HUES6 (cell line): ENCODE measurements around the gene PLB1.

ENCODE experiments used
- H3K27ac ChIP-seq: 2 replicates; pipeline ENCODE4 v1.7.0; 2013; ENCODE audit warnings: low read depth, mild to moderate bottlenecking, low read length, inconsistent platforms
- H3K27me3 ChIP-seq: 2 replicates; pipeline ENCODE4 v1.6.1; 2013; ENCODE audit warnings: low read length; ENCODE audit not compliant: control insufficient read depth, insufficient read depth
- H3K36me3 ChIP-seq: 2 replicates; pipeline ENCODE4 v1.6.1; 2013; ENCODE audit warnings: low read length; ENCODE audit not compliant: control insufficient read depth, insufficient read depth
- H3K4me1 ChIP-seq: 2 replicates; pipeline ENCODE4 v1.6.1; 2013; ENCODE audit warnings: low read length; ENCODE audit not compliant: control insufficient read depth, insufficient read depth
- H3K4me3 ChIP-seq: 2 replicates; pipeline ENCODE4 v1.5.1; 2013; ENCODE audit warnings: low read depth, low read length
- H3K9ac ChIP-seq: one replicate; pipeline ENCODE4 v1.6.1; 2013; ENCODE audit warnings: mild to moderate bottlenecking, low read length
- H3K9me3 ChIP-seq: 2 replicates; pipeline ENCODE4 v1.6.1; 2013; ENCODE audit warnings: low read depth, low read length; ENCODE audit not compliant: control insufficient read depth, insufficient read depth

Gene PLB1

GRCh38 chr2:28613633-28614501 lies 118.0 kb downstream of the PLB1 start:
- Histone ChIP-seq H3K27ac (no peak overlapping the region), H3K27me3 (no peaks in the 10 kb centered on the region), H3K36me3 (no peaks in the 10 kb centered on the region), H3K9ac (no peak overlapping the region), H3K4me1 (peaks cover 14% of the 10 kb centered on the region), H3K4me3 (no peak overlapping the region), H3K9me3 (no peaks in the 10 kb centered on the region)

GRCh38 chr2:28615706-28616105 lies 119.8 kb downstream of the PLB1 start:
- no peaks in the 10 kb centered on the region for H3K9me3 ChIP-seq
- no peaks in the 10 kb centered on the region for H3K27me3 ChIP-seq
- H3K4me1 ChIP-seq = peaks cover 19% of the 10 kb centered on the region
- H3K4me3 ChIP-seq = no peak overlapping the region
- H3K9ac ChIP-seq = no peak overlapping the region
- H3K36me3 ChIP-seq = no peaks in the 10 kb centered on the region
- no peak overlapping the region for H3K27ac ChIP-seq

GRCh38 chr2:28616396-28616999 lies 120.6 kb downstream of the PLB1 start:
- Histone ChIP-seq H3K27ac (no peak overlapping the region), H3K36me3 (no peaks in the 10 kb centered on the region), H3K4me3 (no peak overlapping the region), H3K4me1 (peaks cover 22% of the 10 kb centered on the region), H3K9me3 (no peaks in the 10 kb centered on the region), H3K27me3 (no peaks in the 10 kb centered on the region), H3K9ac (no peak overlapping the region)

- Histone ChIP-seq H3K9ac (no peak overlapping the region), H3K4me1 (peaks cover 26% of the 10 kb centered on the region)
Measured at GRCh38 chr2:28617502-28618184, 121.8 kb downstream of the PLB1 start.

GRCh38 chr2:28618221-28619141 lies 122.6 kb downstream of the PLB1 start:
- peaks cover 26% of the 10 kb centered on the region for H3K4me1 ChIP-seq
- no peaks in the 10 kb centered on the region for H3K9me3 ChIP-seq

More at GRCh38 chr2:28617502-28618184, 121.8 kb downstream of the PLB1 start:
- no peaks in the 10 kb centered on the region for H3K9me3 ChIP-seq
- H3K36me3 ChIP-seq = no peaks in the 10 kb centered on the region
- no peak overlapping the region for H3K27ac ChIP-seq
- H3K27me3 ChIP-seq = no peaks in the 10 kb centered on the region
- no peak overlapping the region for H3K4me3 ChIP-seq

GRCh38 chr2:28619213-28620196 lies 123.6 kb downstream of the PLB1 start:
- Histone ChIP-seq H3K4me3 (no peak overlapping the region), H3K27me3 (no peaks in the 10 kb centered on the region)

More at GRCh38 chr2:28618221-28619141, 122.6 kb downstream of the PLB1 start:
- Histone ChIP-seq H3K27ac (no peak overlapping the region), H3K36me3 (no peaks in the 10 kb centered on the region), H3K27me3 (no peaks in the 10 kb centered on the region), H3K4me3 (no peak overlapping the region), H3K9ac (no peak overlapping the region)

GRCh38 chr2:28620291-28620793 lies 124.5 kb downstream of the PLB1 start:
- Histone ChIP-seq H3K27ac (no peak overlapping the region), H3K27me3 (no peaks in the 10 kb centered on the region)

More at GRCh38 chr2:28619213-28620196, 123.6 kb downstream of the PLB1 start:
- no peaks in the 10 kb centered on the region for H3K9me3 ChIP-seq
- no peak overlapping the region for H3K27ac ChIP-seq
- H3K9ac ChIP-seq = no peak overlapping the region
- H3K36me3 ChIP-seq = no peaks in the 10 kb centered on the region
- H3K4me1 ChIP-seq = peaks cover 27% of the 10 kb centered on the region

GRCh38 chr2:28620801-28621171 lies 124.9 kb downstream of the PLB1 start:
- Histone ChIP-seq H3K4me3 (no peak overlapping the region), H3K27me3 (no peaks in the 10 kb centered on the region), H3K36me3 (no peaks in the 10 kb centered on the region), H3K27ac (no peak overlapping the region), H3K4me1 (peaks cover 40% of the 10 kb centered on the region), H3K9ac (no peak overlapping the region), H3K9me3 (no peaks in the 10 kb centered on the region)

More at GRCh38 chr2:28620291-28620793, 124.5 kb downstream of the PLB1 start:
- peaks cover 35% of the 10 kb centered on the region for H3K4me1 ChIP-seq
- no peaks in the 10 kb centered on the region for H3K9me3 ChIP-seq
- H3K36me3 ChIP-seq = no peaks in the 10 kb centered on the region
- no peak overlapping the region for H3K9ac ChIP-seq
- H3K4me3 ChIP-seq = no peak overlapping the region

- Histone ChIP-seq H3K27ac (no peak overlapping the region), H3K9me3 (no peaks in the 10 kb centered on the region), H3K4me1 (peaks cover 40% of the 10 kb centered on the region), H3K27me3 (no peaks in the 10 kb centered on the region), H3K9ac (no peak overlapping the region), H3K36me3 (no peaks in the 10 kb centered on the region), H3K4me3 (no peak overlapping the region)
Measured at GRCh38 chr2:28621172-28622100, 125.6 kb downstream of the PLB1 start.
